Measurements from ENCODE around the gene ZNF710. TPM values are rescaled to one million over a fixed set of nuclear protein-coding genes. Genes with fewer than 3 reads are reported as not detected.

ZNF710 gene
- total and polyA plus RNA-seq, 2 of the 13 experiments (the other 11 are each of a cell fraction or from before 2014, with no cell fraction given), result 4.7 to 20.6 TPM

- TF ChIP-seq STAG1 (CRISPR knock-in tag; IDR thresholded peaks at IDR 0.05), result peak; percentile 79
- no peak for TF ChIP-seq ZNF317 (CRISPR knock-in tag; IDR thresholded peaks at IDR 0.05)
- TF ChIP-seq, protein P1, sequence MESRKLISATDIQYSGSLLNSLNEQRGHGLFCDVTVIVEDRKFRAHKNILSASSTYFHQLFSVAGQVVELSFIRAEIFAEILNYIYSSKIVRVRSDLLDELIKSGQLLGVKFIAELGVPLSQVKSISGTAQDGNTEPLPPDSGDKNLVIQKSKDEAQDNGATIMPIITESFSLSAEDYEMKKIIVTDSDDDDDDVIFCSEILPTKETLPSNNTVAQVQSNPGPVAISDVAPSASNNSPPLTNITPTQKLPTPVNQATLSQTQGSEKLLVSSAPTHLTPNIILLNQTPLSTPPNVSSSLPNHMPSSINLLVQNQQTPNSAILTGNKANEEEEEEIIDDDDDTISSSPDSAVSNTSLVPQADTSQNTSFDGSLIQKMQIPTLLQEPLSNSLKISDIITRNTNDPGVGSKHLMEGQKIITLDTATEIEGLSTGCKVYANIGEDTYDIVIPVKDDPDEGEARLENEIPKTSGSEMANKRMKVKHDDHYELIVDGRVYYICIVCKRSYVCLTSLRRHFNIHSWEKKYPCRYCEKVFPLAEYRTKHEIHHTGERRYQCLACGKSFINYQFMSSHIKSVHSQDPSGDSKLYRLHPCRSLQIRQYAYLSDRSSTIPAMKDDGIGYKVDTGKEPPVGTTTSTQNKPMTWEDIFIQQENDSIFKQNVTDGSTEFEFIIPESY (CRISPR knock-in tag; IDR thresholded peaks at IDR 0.05), result peak; percentile 57; the same call in 1 of the 2 replicates
- TF ChIP-seq FIP1L1 (IDR thresholded peaks at IDR 0.05; ENCODE audit: borderline replicate concordance, insufficient read depth, low read depth, low read length), result no peak
- TF ChIP-seq HES4 (CRISPR knock-in tag; IDR thresholded peaks at IDR 0.05; ENCODE audit: borderline replicate concordance), result no peak
- no peak for TF ChIP-seq ZIK1 (CRISPR knock-in tag; IDR thresholded peaks at IDR 0.05; ENCODE audit: borderline replicate concordance, low read depth)
- no peak for TF ChIP-seq FOXP4 (CRISPR knock-in tag; IDR thresholded peaks at IDR 0.05)
- peak; percentile 75 for TF ChIP-seq RAD21 (CRISPR knock-in tag; IDR thresholded peaks at IDR 0.05)
- TF ChIP-seq SAP130 (CRISPR knock-in tag; IDR thresholded peaks at IDR 0.05; ENCODE audit: low read depth), result peak; percentile 19; the same call in 1 of the 2 replicates
- TF ChIP-seq TGIF2 (CRISPR knock-in tag; IDR thresholded peaks at IDR 0.05), result no peak
- 0 out of 2 replicates have a peak, but pooled peaks have one; percentile 53 for TF ChIP-seq ZNF12 (CRISPR knock-in tag; IDR thresholded peaks at IDR 0.05)
- TF ChIP-seq TEAD3 (CRISPR knock-in tag; optimal IDR thresholded peaks at IDR 0.05; ENCODE audit: borderline replicate concordance), result no peak
- TF ChIP-seq MXD3 (CRISPR knock-in tag; IDR thresholded peaks at IDR 0.05), result no peak
- TF ChIP-seq SOX5 (CRISPR knock-in tag; IDR thresholded peaks at IDR 0.05; ENCODE audit: borderline replicate concordance), result no peak
- peak; percentile 91 for TF ChIP-seq SMC3 (IDR thresholded peaks at IDR 0.05; ENCODE audit: low read length)
- TF ChIP-seq BORCS8-MEF2B (CRISPR knock-in tag; IDR thresholded peaks at IDR 0.05), result no peak
- TF ChIP-seq GMEB1 (CRISPR knock-in tag; IDR thresholded peaks at IDR 0.05; ENCODE audit: borderline replicate concordance), result no peak
- TF ChIP-seq, protein P2, sequence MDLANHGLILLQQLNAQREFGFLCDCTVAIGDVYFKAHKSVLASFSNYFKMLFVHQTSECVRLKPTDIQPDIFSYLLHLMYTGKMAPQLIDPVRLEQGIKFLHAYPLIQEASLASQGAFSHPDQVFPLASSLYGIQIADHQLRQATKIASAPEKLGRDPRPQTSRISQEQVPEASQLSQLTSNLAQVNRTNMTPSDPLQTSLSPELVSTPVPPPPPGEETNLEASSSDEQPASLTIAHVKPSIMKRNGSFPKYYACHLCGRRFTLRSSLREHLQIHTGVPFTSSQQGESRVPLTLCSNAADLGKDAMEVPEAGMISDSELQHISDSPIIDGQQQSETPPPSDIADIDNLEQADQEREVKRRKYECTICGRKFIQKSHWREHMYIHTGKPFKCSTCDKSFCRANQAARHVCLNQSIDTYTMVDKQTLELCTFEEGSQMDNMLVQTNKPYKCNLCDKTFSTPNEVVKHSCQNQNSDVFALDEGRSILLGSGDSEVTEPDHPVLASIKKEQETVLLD (CRISPR knock-in tag; IDR thresholded peaks at IDR 0.05; ENCODE audit: low read depth), result no peak
- TF ChIP-seq ISX (CRISPR knock-in tag; conservative IDR thresholded peaks at IDR 0.05), result no peak
- TF ChIP-seq PATZ1 (CRISPR knock-in tag; IDR thresholded peaks at IDR 0.05), result peak; percentile 37; the same call in 1 of the 2 replicates
- TF ChIP-seq ZNF709 (CRISPR knock-in tag; IDR thresholded peaks at IDR 0.05), result no peak
These were observed 70.2 kb downstream of the ZNF710 start (continued) for GRCh38 chr15:90071220-90071807.

Measured in HepG2 (cell line).